Heart left ventricle (tissue), 16 donors: ENCODE data around the gene TBX2. TPM values are rescaled to one million over a fixed set of nuclear protein-coding genes. Genes with fewer than 3 reads are reported as not detected.

Source experiments
- ATAC-seq, 4 donors: fragments of 200-7000 bp; cut with Tn5 transposase; one replicate each; pipeline ENCODE4 v1.9.1; 2020 to 2022; ENCODE audit warnings: moderate library complexity in 4 of 4, mild to moderate bottlenecking in 3 of 4, moderate number of reproducible peaks in 1 of 4
- DNase-seq, 5 donors: peaks; one replicate each; pipeline ENCODE4 v3.0.0-alpha.2; 2020
- H3K27ac ChIP-seq, 12 donors: fragments of 200-600 bp; sonication (generic) in 4 of 12; one replicate each; pipeline versions ENCODE4 v1.5.0 to v1.8.0; 2016 to 2022; ENCODE audit warnings: mild to moderate bottlenecking in 2 of 12
- H3K27me3 ChIP-seq, 9 donors: fragments of 200-600 bp; sonication (generic) in 2 of 9; one replicate each; pipeline versions ENCODE4 v1.5.1 to v1.8.0; 2016 to 2022; ENCODE audit warnings: mild to moderate bottlenecking in 3 of 9
- H3K36me3 ChIP-seq, 9 donors: fragments of 200-600 bp; sonication (generic) in 2 of 9; one replicate each; pipeline versions ENCODE4 v1.5.0 to v1.8.0; 2018 to 2022; ENCODE audit warnings: mild to moderate bottlenecking in 2 of 9
- H3K4me1 ChIP-seq, 12 donors: fragments of 200-600 bp; sonication (generic) in 4 of 12; one replicate each; pipeline versions ENCODE4 v1.5.0 to v1.8.0; 2016 to 2022; ENCODE audit warnings: mild to moderate bottlenecking in 3 of 12
- H3K4me3 ChIP-seq, 12 donors: fragments of 200-600 bp; sonication (generic) in 4 of 12; one replicate each; pipeline versions ENCODE4 v1.5.0 to v1.8.0; 2017 to 2022; ENCODE audit warnings: mild to moderate bottlenecking in 9 of 12, moderate library complexity in 4 of 12
- H3K9me3 ChIP-seq, 12 donors: fragments of 200-600 bp; sonication (generic) in 4 of 12; one replicate each; pipeline versions ENCODE4 v1.5.0 to v1.8.0; 2016 to 2022; ENCODE audit warnings: mild to moderate bottlenecking in 1 of 12
- POLR2A ChIP-seq, 2 donors: fragments of 450-650 bp; IDR thresholded peaks; one replicate each; pipeline ENCODE4 v1.6.1; 2017; ENCODE audit warnings: antibody characterized with exemption in 2 of 2, mild to moderate bottlenecking in 2 of 2, moderate library complexity in 2 of 2
- whole genome bisulfite sequencing, 4 donors: extraction: QIAGEN DNeasy Blood & Tissue Kit in 2 of 4; methylation state at CpG; one replicate each; pipeline versions ENCODE4 v1.1.5 to v1.1.7; 2013 to 2018; 5-methylcytosine and 5-hydroxymethylcytosine counted together
- intact Hi-C, 10 donors: fragments of 100-400 bp; cut with DNase I; formaldehyde crosslinking; loops; one replicate each; pipeline versions ENCODE4 v1.11.1 to v1.14.2; 2022
- polyA plus RNA-seq, 2 donors: library from polyadenylated mRNA; stranded (reverse); fragments of 200-250 nt; gene quantifications; one replicate each; pipeline ENCODE4 v1.2.3, GENCODE V29; 2013
- total RNA-seq, 9 donors: library from RNA; depleted of rRNA in 2 of 9; stranded (reverse); fragments of >200 nt in 2 of 9; fragmentation: NEBNext Ultra II Directional in 3 of 9; extraction: Animal tissue kit (Norgen Biotek cat#: 25700) in 3 of 9; gene quantifications; one replicate each; pipeline versions ENCODE4 v1.1.0 to v1.2.4, GENCODE V29; 2016 to 2023
- TF ChIP-seq, protein P1 (sequence below), 12 donors: fragments of 200-600 bp; sonication (generic) in 4 of 12; IDR thresholded peaks; one replicate each; pipeline versions ENCODE4 v1.5.0 to v1.8.0; 2018 to 2022; ENCODE audit warnings: antibody characterized with exemption in 12 of 12, mild to moderate bottlenecking in 5 of 12
- donor health status: ischemic (EF 13 %, LVEDD 7.1; RV severe dilation, severe dysfunction).
- donor health status: healthy with polysubstance abuse.
- donor health status: DM: no; HTN: yes; CAD: no.
- donor health status: DM: no; HTN: no; CAD: no.
- donor health status: ischemic (EF 25% LVEDD 6.9; RV normal size, moderate dysfunction).
- donor health status: ischemic (EF 25% LVEDD 5.7; RV mildly dilated, moderate dysfunction).
- donor health status: healthy.
- donor health status: DM: yes; HTN: yes; CAD: no.
- donor health status: ischemic (EF 35%, LVEDD 5.7; RV mildly dilated, moderate dysfunction).
- donor health status: nonischemic (EF 11% LVEDD 7.7; RV severe dilation, severe dysfunction).
- donor health status: DM: yes; HTN: yes; CAD: no.
- donor health status: PGD.
- donor health status: ischemic (EF 29% LVEDD 5.4; RV normal size, mild dysfunction).
- donor health status: nonischemic (EF 23%, LVEDD 6.1; RV moderate dilation, normal function).

TBX2 gene
- total and polyA plus RNA-seq, 11 donors: 7.0 to 23.0 (median 13.4) TPM

DNA sequence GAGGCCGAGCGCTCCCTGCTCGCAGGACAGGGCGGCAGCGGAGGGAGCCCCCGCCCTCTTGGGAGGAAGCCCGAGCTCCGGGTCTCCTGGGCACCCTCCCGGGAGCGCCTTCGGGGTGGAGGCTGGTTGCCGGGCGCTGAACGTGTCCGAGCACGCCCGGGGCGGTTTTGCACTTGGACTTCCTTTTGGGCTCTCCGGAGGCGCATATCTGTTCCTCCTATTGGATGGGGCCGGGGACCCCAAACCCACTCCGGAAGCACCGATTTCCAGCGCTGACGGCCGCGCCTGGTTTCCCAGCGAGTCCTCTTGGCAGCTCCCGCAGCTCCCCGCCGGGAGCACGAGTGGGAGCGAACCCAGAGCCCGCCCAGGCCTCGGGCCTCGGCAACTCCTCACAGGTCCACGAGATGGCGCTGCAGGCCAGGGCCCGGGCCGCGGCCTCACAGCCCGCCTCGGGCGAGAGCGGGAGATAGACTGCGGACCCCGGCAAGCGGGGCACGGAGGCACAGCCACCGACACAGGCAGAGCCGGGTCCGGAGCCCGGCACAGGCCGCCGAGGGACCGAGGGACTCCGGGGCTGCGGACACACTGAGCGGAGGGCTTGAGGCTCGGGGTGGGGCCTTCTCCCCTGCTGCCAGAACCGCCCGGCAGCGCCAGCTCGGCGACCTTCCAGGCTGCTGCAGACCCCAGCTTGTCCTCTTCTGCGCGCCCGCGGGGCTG lies 12.7 kb downstream of the TBX2 start:
- Histone ChIP-seq H3K27ac (peak overlapping the region; percentile 67 to 92 (median 83)), H3K27me3 (peaks cover 0 to 57% (median 10%) of the 10 kb centered on the region in 9 donors), H3K9me3 (no peaks in the 10 kb centered on the region), H3K4me1 (peaks cover 0 to 79% (median 40%) of the 10 kb centered on the region in 12 donors), H3K4me3 (peak overlapping the region; percentile 37 to 84 (median 65)), H3K36me3 (peaks cover 0 to 10% (median 0%) of the 10 kb centered on the region in 9 donors)
- ATAC-seq (peak; percentile 14 to 80 (median 76)), DNase-seq (peak; percentile 77 to 93 (median 86))
- TF ChIP-seq, protein P1, sequence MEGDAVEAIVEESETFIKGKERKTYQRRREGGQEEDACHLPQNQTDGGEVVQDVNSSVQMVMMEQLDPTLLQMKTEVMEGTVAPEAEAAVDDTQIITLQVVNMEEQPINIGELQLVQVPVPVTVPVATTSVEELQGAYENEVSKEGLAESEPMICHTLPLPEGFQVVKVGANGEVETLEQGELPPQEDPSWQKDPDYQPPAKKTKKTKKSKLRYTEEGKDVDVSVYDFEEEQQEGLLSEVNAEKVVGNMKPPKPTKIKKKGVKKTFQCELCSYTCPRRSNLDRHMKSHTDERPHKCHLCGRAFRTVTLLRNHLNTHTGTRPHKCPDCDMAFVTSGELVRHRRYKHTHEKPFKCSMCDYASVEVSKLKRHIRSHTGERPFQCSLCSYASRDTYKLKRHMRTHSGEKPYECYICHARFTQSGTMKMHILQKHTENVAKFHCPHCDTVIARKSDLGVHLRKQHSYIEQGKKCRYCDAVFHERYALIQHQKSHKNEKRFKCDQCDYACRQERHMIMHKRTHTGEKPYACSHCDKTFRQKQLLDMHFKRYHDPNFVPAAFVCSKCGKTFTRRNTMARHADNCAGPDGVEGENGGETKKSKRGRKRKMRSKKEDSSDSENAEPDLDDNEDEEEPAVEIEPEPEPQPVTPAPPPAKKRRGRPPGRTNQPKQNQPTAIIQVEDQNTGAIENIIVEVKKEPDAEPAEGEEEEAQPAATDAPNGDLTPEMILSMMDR (IDR thresholded peaks at IDR 0.05): peak; percentile 98 to 100 (median 99)
- TF ChIP-seq POLR2A (IDR thresholded peaks at IDR 0.05): peak in 1 of 2 donors; percentile 41
- intact Hi-C loops: loop anchor here in 8 of 10 donors (2.0 to 10.0 kb wide), 7 partner anchors 140 to 688 kb away; partner anchors contain the start of gene MED13 (in 5 of the 8)
- 0 to 1% (median 0%) methylated on average over 26 to 69 of the region's 69 CpGs; no CpG with 5 or more reads in 1 of the 4 donors for WGBS, 4 donors

DNA sequence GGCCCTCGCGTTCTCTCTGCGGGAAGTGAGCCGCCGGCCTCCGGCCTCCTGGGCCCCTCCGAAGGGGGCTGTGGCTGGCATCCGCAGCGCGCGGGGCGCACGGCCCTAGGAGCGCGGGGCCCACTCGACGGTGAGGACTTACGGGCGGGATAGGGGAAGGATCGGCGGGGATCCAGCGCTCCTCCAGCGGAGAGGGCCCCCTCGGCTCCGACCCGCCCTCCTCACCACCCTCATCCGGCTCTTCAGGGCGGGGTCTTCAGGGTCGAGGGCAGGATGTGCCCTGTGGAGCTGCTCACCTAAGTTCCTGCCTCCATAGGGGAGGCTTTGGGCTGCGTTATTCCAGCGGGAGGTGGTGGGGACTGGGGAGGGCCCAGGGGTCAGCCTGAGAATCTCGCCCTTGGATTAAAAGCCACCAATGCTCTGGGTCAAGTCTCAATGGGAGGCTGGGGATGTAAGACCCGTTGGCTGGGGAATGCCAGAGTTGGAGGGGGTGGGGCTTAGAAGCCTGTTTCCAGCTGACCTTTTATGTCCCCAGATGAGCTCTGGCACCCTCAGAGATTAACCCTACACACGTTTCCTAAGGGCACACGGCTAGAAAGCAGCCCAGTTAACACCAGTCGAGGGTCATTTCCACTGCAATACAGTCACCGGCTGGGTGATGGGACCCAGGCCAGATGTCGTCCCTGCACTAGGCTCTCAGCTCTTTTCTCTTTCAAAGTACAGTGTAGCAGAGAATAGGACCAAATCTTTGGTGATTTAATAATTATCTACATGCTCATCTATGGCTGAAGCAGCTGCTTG lies 13.4 kb downstream of the TBX2 start:
- DNase-seq (peak in 3 of 5 donors; percentile 15 to 27 (median 18)), ATAC-seq (no peak)
- Histone ChIP-seq H3K27me3 (peaks cover 0 to 50% (median 9%) of the 10 kb centered on the region in 9 donors), H3K36me3 (peaks cover 0 to 5% (median 0%) of the 10 kb centered on the region in 9 donors), H3K4me3 (peak overlapping the region; percentile 37 to 84 (median 65)), H3K27ac (peak overlapping the region; percentile 67 to 92 (median 83)), H3K9me3 (no peaks in the 10 kb centered on the region), H3K4me1 (peaks cover 0 to 79% (median 41%) of the 10 kb centered on the region in 12 donors)
- intact Hi-C loops: loop anchor here in 8 of 10 donors (2.0 to 10.0 kb wide), 7 partner anchors 139 to 688 kb away; partner anchors contain the start of gene MED13 (in 5 of the 8)
- WGBS, 4 donors: 11 to 26% (median 12%) methylated on average over 20 to 38 of the region's 38 CpGs
- TF ChIP-seq, protein P1 (IDR thresholded peaks at IDR 0.05): no peak
- no peak for TF ChIP-seq POLR2A (IDR thresholded peaks at IDR 0.05)

DNA sequence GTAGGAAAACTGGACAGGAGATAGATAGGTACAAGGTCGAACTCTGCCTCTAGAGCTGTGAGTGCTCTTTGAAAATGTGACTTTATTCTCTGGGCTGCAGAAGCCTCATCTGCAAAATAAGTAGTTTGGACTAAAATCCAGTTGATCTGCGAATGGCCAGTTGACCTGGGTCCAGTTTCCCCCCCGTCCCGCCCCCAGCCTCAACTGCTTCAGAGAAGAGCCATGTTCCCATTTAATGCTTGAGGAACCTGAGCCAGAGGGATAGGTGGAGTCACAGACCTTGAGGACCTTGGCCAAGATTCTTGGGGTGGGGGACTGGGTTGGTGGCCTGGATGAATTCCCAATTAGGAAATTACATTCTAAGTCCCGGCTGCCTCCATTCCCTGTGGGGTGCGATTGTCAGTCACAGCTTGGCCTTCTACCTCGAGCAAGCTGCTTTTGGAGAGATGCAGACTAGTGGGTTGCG lies 14.1 kb downstream of the TBX2 start:
- H3K4me1 ChIP-seq: peaks cover 0 to 74% (median 40%) of the 10 kb centered on the region in 12 donors

More for the DNA sequence above, 14.1 kb downstream of the TBX2 start:
- ATAC-seq (no peak), DNase-seq (peak in 1 of 5 donors; percentile 4)
- WGBS, 4 donors: 78 to 84% (median 81%) methylated on average over 7 to 8 of the region's 8 CpGs
- Histone ChIP-seq H3K4me3 (peak overlapping the region in 9 of 12 donors; percentile 5 to 84 (median 68)), H3K9me3 (no peaks in the 10 kb centered on the region), H3K27me3 (peaks cover 0 to 43% (median 3%) of the 10 kb centered on the region in 9 donors), H3K36me3 (no peaks in the 10 kb centered on the region), H3K27ac (peak overlapping the region in 4 of 12 donors; percentile 74 to 92 (median 84))
- intact Hi-C loops: loop anchor here in 8 of 10 donors (2.0 to 10.0 kb wide), 7 partner anchors 139 to 689 kb away; partner anchors contain the start of gene MED13 (in 5 of the 8)
- TF ChIP-seq POLR2A (IDR thresholded peaks at IDR 0.05): no peak
- TF ChIP-seq, protein P1 (IDR thresholded peaks at IDR 0.05): no peak
